HG03432 (cell line): Measurements from ENCODE around the gene TSSK6.

Experiments
- ATAC-seq: cut with Tn5 transposase; IDR thresholded peaks from one replicate; pipeline ENCODE4 v1.9.1; 2021; ENCODE audit warnings: mild to moderate bottlenecking, moderate library complexity; ENCODE audit not compliant: unreplicated experiment

The TSSK6 gene

GRCh38 chr19:19465436-19466070 is 49.8 kb downstream of the TSSK6 start:
- ATAC-seq: no peak

- ATAC-seq: no peak
These were observed 50.8 kb downstream of the TSSK6 start for GRCh38 chr19:19464339-19465098.
